ENCODE results near the gene TNFRSF25.
"Not testable (repeated sequence)": the region's sequence is repeated elsewhere in the genome, so short reads cannot be mapped to it uniquely, and the experiment has no call there.

TNFRSF25 gene

DNA sequence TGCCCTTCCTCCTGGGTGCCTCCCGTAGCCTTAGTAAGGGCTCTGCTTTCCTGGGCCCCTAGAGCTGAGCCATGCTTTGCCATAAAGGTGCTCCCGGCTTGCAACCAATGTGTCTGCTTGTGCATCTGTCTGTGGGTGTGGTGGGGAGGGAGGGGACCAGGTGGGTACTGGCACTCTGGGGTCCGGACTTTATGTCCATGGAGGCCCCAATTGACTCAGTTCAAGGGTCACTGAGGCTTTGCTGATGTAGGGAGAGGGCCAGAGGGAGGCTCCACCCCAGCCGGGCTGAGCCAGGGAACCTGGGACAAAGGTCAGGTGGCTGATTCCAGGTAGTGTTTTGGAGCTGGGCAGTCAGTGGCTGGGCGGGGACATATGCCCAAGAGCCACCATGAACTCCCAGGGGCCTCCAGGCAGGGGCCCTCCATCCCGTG is 15.0 kb downstream of the TNFRSF25 start:
- H3K27me3 ChIP-seq (ENCODE audit: insufficient read depth, poor library complexity, severe bottlenecking), result peaks cover 65% of the 10 kb centered on the region
- H3K4me3 ChIP-seq (replicated peaks; ENCODE audit: insufficient read depth, low read length), result no peak overlapping the region
- TF ChIP-seq GABPA (IDR thresholded peaks at IDR 0.05; ENCODE audit: low read depth), result no peak
- no peak for TF ChIP-seq SPI1 (IDR thresholded peaks at IDR 0.05; ENCODE audit: borderline replicate concordance, low read depth)
- no peak for TF ChIP-seq POLR2AphosphoS5 (IDR thresholded peaks at IDR 0.05; ENCODE audit: low read depth)
- no peak for TF ChIP-seq REST (IDR thresholded peaks at IDR 0.05; ENCODE audit: insufficient replicate concordance, low read depth)
- H3K27ac ChIP-seq (replicated peaks), result no peak overlapping the region
- no peak for DNase-seq (ENCODE audit: low read depth in 1 of 2, low spot score in 1 of 2)

DNA sequence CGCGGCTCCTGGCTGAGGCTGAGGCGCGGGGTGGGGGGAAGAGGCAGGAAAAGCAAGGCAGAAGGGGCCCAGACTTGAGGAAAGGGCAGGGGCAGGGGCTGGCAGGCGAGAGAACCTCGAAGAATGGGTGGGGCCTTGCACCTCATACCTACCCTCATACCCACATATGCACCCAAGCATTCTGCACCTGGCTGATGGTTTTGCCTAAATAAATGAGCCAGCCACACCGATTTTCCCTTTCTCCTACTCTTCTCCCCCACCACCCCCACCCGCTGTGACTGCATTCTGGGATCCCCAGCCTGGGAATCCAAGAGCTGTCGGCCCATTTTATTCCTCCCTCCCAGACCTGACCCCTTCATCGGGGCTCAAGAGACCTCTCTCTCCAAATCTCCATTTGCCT is 15.5 kb downstream of the TNFRSF25 start:
- not testable (repeated sequence) for DNase-seq (ENCODE audit: low read depth in 1 of 2, low spot score in 1 of 2); H3K4me3 ChIP-seq (replicated peaks; ENCODE audit: insufficient read depth, low read length); H3K27ac ChIP-seq (replicated peaks)
- H3K27me3 ChIP-seq (ENCODE audit: insufficient read depth, poor library complexity, severe bottlenecking), result peaks cover 63% of the 10 kb centered on the region

GRCh38 chr1:6450005-6450450 is 15.9 kb downstream of the TNFRSF25 start:
- Histone ChIP-seq H3K4me3 (replicated peaks; ENCODE audit: insufficient read depth, low read length) (no peak overlapping the region), H3K27ac (replicated peaks) (no peak overlapping the region), H3K27me3 (ENCODE audit: insufficient read depth, poor library complexity, severe bottlenecking) (peaks cover 61% of the 10 kb centered on the region)
- no peak for DNase-seq (ENCODE audit: low read depth in 1 of 2, low spot score in 1 of 2)
- TF ChIP-seq, protein P1, sequence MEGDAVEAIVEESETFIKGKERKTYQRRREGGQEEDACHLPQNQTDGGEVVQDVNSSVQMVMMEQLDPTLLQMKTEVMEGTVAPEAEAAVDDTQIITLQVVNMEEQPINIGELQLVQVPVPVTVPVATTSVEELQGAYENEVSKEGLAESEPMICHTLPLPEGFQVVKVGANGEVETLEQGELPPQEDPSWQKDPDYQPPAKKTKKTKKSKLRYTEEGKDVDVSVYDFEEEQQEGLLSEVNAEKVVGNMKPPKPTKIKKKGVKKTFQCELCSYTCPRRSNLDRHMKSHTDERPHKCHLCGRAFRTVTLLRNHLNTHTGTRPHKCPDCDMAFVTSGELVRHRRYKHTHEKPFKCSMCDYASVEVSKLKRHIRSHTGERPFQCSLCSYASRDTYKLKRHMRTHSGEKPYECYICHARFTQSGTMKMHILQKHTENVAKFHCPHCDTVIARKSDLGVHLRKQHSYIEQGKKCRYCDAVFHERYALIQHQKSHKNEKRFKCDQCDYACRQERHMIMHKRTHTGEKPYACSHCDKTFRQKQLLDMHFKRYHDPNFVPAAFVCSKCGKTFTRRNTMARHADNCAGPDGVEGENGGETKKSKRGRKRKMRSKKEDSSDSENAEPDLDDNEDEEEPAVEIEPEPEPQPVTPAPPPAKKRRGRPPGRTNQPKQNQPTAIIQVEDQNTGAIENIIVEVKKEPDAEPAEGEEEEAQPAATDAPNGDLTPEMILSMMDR (IDR thresholded peaks at IDR 0.05; ENCODE audit: insufficient read depth, low read length), result no peak
- TF ChIP-seq SPI1 (IDR thresholded peaks at IDR 0.05; ENCODE audit: borderline replicate concordance, low read depth), result no peak
- no peak for TF ChIP-seq POLR2AphosphoS5 (IDR thresholded peaks at IDR 0.05; ENCODE audit: low read depth)
- TF ChIP-seq REST (IDR thresholded peaks at IDR 0.05; ENCODE audit: insufficient replicate concordance, low read depth), result no peak
- TF ChIP-seq GABPA (IDR thresholded peaks at IDR 0.05; ENCODE audit: low read depth), result no peak

GRCh38 chr1:6448749-6449631 is 17.0 kb downstream of the TNFRSF25 start:
- no peak overlapping the region for H3K27ac ChIP-seq (replicated peaks)
- H3K4me3 ChIP-seq (replicated peaks; ENCODE audit: insufficient read depth, low read length), result no peak overlapping the region
- H3K27me3 ChIP-seq (ENCODE audit: insufficient read depth, poor library complexity, severe bottlenecking), result peaks cover 55% of the 10 kb centered on the region
- DNase-seq (ENCODE audit: low read depth in 1 of 2, low spot score in 1 of 2), result no peak
- TF ChIP-seq GABPA (IDR thresholded peaks at IDR 0.05; ENCODE audit: low read depth), result no peak
- no peak for TF ChIP-seq POLR2AphosphoS5 (IDR thresholded peaks at IDR 0.05; ENCODE audit: low read depth)

DNA sequence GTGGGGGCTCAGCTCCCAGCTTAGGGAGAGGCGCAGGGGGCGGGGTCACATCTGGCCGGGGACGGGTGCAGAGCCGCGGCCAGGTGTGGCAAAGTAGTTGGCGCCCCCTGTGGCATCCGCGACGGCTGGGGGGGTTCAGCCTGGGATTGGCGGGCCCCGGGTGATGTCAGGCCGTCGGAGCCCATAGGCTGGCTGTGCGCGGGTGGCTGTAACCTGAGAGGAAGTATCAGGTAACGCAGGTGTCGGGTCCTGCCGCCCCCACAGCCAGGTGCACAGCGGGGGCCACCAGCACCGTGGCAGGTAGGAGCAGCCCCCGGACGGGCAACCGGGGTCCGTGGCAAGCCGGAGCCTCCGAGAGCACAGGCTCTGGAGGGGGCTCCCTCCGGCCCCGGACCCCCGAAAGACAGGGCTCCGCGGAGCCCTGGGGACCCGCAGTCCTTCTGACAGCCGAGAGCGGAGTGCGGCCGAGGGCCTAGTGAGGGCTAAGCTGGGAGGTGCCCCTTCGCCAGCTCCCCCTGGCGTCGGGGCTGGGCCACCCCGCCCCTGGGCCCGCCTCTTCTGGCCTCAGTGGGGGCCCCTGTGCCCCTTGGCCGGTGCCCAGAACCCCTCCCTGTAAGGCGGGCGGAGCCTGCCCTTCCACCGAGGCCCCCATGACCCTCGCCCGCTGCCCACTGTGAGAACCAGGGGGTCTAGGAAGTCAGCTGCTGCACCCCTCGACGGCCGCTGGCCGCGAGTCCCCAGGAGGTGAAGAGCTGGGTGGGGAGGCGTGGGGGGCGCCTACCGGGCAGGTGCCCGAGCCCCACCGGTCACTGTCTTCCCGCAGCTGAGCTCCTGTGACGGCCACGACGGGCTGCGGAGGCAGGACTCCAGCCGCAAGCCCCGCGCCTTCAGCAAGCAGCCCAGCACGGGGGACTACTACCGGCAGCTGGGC is 17.9 kb downstream of the TNFRSF25 start:
- TF ChIP-seq REST (IDR thresholded peaks at IDR 0.05; ENCODE audit: insufficient replicate concordance, low read depth), result no peak
- no peak overlapping the region for H3K27ac ChIP-seq (replicated peaks)
- peaks cover 48% of the 10 kb centered on the region for H3K27me3 ChIP-seq (ENCODE audit: insufficient read depth, poor library complexity, severe bottlenecking)
- no peak overlapping the region for H3K4me3 ChIP-seq (replicated peaks; ENCODE audit: insufficient read depth, low read length)
- no peak for DNase-seq (ENCODE audit: low read depth in 1 of 2, low spot score in 1 of 2)

Measured in HL-60 (cell line).